Activated T-cell treated with anti-CD3 and anti-CD28 coated beads for 48 hours (primary cell): Measurements from ENCODE around the gene SHANK1.

Experiments used
- DNase-seq: peaks from one replicate; pipeline ENCODE4 v3.0.0-alpha.2; 2020; ENCODE audit warnings: low read depth

SHANK1 gene

GRCh38 chr19:50659318-50660087, 60.1 kb downstream of the SHANK1 start:
- DNase-seq, result no peak

GRCh38 chr19:50658441-50659317, 60.9 kb downstream of the SHANK1 start:
- peak; percentile 83 for DNase-seq

- DNase-seq, result peak; percentile 91
These were observed 61.7 kb downstream of the SHANK1 start for GRCh38 chr19:50657712-50658440.

GRCh38 chr19:50657222-50657669, 62.4 kb downstream of the SHANK1 start:
- no peak for DNase-seq

- DNase-seq, result no peak
These were observed 64.7 kb downstream of the SHANK1 start for GRCh38 chr19:50654882-50655281.

GRCh38 chr19:50652722-50653121, 66.9 kb downstream of the SHANK1 start:
- no peak for DNase-seq

- no peak for DNase-seq
These were observed 68.4 kb downstream of the SHANK1 start for GRCh38 chr19:50651174-50651573.

GRCh38 chr19:50649433-50650391, 69.9 kb downstream of the SHANK1 start, which contains the start of gene C19orf81:
Gene C19orf81, plus strand, starts transcription at chr19:50649445. Its CDS starts 0 bp downstream, at chr19:50649445.
- DNase-seq, result no peak

- DNase-seq, result no peak
These were observed 70.9 kb downstream of the SHANK1 start for GRCh38 chr19:50648659-50649058.

GRCh38 chr19:50647879-50648615, 71.6 kb downstream of the SHANK1 start:
- no peak for DNase-seq

GRCh38 chr19:50646074-50646807, 73.4 kb downstream of the SHANK1 start:
- no peak for DNase-seq

GRCh38 chr19:50645107-50645506, 74.5 kb downstream of the SHANK1 start:
- DNase-seq, result no peak

GRCh38 chr19:50644315-50644915, 75.2 kb downstream of the SHANK1 start:
- no peak for DNase-seq

- DNase-seq, result no peak
These were observed 79.2 kb downstream of the SHANK1 start for GRCh38 chr19:50640368-50640767.

GRCh38 chr19:50639121-50640112, 80.2 kb downstream of the SHANK1 start, which contains the start of gene SYT3:
Gene SYT3, minus strand, starts transcription at chr19:50639881. Its CDS starts 2,470 bp downstream, at chr19:50637411.
- DNase-seq, result peak; percentile 28

GRCh38 chr19:50638600-50638999, 81.0 kb downstream of the SHANK1 start:
- DNase-seq, result no peak

- DNase-seq, result no peak
These were observed 83.1 kb downstream of the SHANK1 start for GRCh38 chr19:50636317-50637085.
